ENCODE measurements around the gene CCDC51. TPM values are rescaled to one million over a fixed set of nuclear protein-coding genes. Genes with fewer than 3 reads are reported as not detected.

The CCDC51 gene
- total RNA-seq, 4 donors from 2014 or later: 2.6 to 11.1 (median 7.8) TPM

- DNase-seq: no peak
- Histone ChIP-seq H3K4me1 (no peaks in the 10 kb centered on the region), H3K9me3 (no peaks in the 10 kb centered on the region), H3K27ac (no peak overlapping the region), H3K4me3 (no peak overlapping the region), H3K36me3 (no peaks in the 10 kb centered on the region), H3K27me3 (peaks cover 0 to 3% of the 10 kb centered on the region in 2 donors)
- TF ChIP-seq CTCF (IDR thresholded peaks at IDR 0.05) (no peak), POLR2A (IDR thresholded peaks at IDR 0.05) (no peak)
- intact Hi-C loops (cut with DNase I; ENCODE audit: low total_unique reads): no loop called here
Observed at GRCh38 chr3:48394391-48394790, 45.5 kb downstream of the CCDC51 start.

DNA sequence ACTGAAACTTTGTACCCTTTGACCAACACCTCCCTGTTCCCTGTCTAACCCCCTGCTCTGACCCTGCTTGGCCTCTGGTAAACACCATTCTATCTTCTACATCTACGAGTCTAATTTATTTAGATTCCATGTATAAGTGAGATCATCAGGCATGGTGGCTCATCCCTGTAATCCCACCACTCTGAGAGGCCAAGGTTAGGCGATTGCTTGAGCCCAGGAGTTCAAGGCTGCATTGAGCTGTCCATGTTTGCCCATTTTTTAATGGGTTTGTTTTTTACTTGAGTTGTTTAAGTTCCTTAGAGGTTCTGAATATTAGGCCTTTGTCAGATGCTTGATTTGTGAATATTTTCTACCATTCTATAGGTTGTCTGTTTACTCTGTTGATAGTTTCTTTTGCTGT lies 51.0 kb downstream of the CCDC51 start:
- Histone ChIP-seq H3K4me1 (no peaks in the 10 kb centered on the region), H3K27me3 (no peaks in the 10 kb centered on the region), H3K36me3 (no peaks in the 10 kb centered on the region), H3K4me3 (no peak overlapping the region), H3K27ac (no peak overlapping the region), H3K9me3 (no peaks in the 10 kb centered on the region)
- intact Hi-C loops (cut with DNase I; ENCODE audit: low total_unique reads): no loop called here
- no peak for TF ChIP-seq POLR2A (IDR thresholded peaks at IDR 0.05)
- TF ChIP-seq CTCF (IDR thresholded peaks at IDR 0.05): no peak
- no peak for DNase-seq

GRCh38 chr3:48387634-48388033 lies 52.3 kb downstream of the CCDC51 start:
- H3K4me3 ChIP-seq: no peak overlapping the region
- no peaks in the 10 kb centered on the region for H3K27me3 ChIP-seq
- intact Hi-C loops (cut with DNase I; ENCODE audit: low total_unique reads): no loop called here
- no peak overlapping the region for H3K27ac ChIP-seq
- no peak for DNase-seq
- TF ChIP-seq POLR2A (IDR thresholded peaks at IDR 0.05): no peak
- TF ChIP-seq CTCF (IDR thresholded peaks at IDR 0.05): no peak
- no peaks in the 10 kb centered on the region for H3K36me3 ChIP-seq
- no peaks in the 10 kb centered on the region for H3K9me3 ChIP-seq
- H3K4me1 ChIP-seq: no peaks in the 10 kb centered on the region

Other genes starting within 250 kb of the CCDC51 start
- 1 to 10 TPM in 1 of 4 donors, not detected in 3; 3.1 TPM for gene CAMP, start 216.6 kb downstream of the CCDC51 start, total RNA-seq
- gene ZNF589, start 199.0 kb downstream of the CCDC51 start, total RNA-seq: 10 to 100 TPM in 2 of 4 donors, 1 to 10 TPM in 2; 1.8 to 19.3 (median 10.9) TPM
- gene NME6, start 138.8 kb downstream of the CCDC51 start, total RNA-seq: 10 to 100 TPM; 14.3 to 30.8 (median 26.2) TPM
- gene SPINK8, start 106.5 kb downstream of the CCDC51 start, total RNA-seq: not detected
- under 1 TPM in 2 of 4 donors, not detected in 2; 0.37 to 0.55 TPM for gene FBXW12, start 67.9 kb downstream of the CCDC51 start, total RNA-seq
- gene PLXNB1, start 10.0 kb downstream of the CCDC51 start, total RNA-seq: 100 to 1,000 TPM in 1 of 4 donors, 10 to 100 TPM in 3; 23.5 to 133 (median 60.9) TPM
- 100 to 1,000 TPM in 3 of 4 donors, 10 to 100 TPM in 1; 94.8 to 195 (median 141) TPM for gene TMA7, start 138 bp upstream of the CCDC51 start, total RNA-seq
- gene ATRIP, start 6.6 kb upstream of the CCDC51 start, total RNA-seq: 10 to 100 TPM in 1 of 4 donors, 1 to 10 TPM in 3; 5.3 to 11.5 (median 7.5) TPM
- 100 to 1,000 TPM in 1 of 4 donors, 10 to 100 TPM in 3; 52.4 to 210 (median 72.8) TPM for gene SHISA5, start 64.1 kb upstream of the CCDC51 start, total RNA-seq
- gene PFKFB4, start 116.7 kb upstream of the CCDC51 start, total RNA-seq: 10 to 100 TPM in 2 of 4 donors, 1 to 10 TPM in 2; 3.2 to 11.5 (median 10.1) TPM
- under 1 TPM in 1 of 4 donors, not detected in 3; 0.49 TPM for gene UCN2, start 123.7 kb upstream of the CCDC51 start, total RNA-seq
- gene COL7A1, start 155.2 kb upstream of the CCDC51 start, total RNA-seq: 10 to 100 TPM in 3 of 4 donors, under 1 TPM in 1; 0.88 to 21.6 (median 19.1) TPM
- 100 to 1,000 TPM in 3 of 4 donors, 10 to 100 TPM in 1; 54.4 to 409 (median 155) TPM for gene UQCRC1, start 169.5 kb upstream of the CCDC51 start, total RNA-seq
- gene TMEM89, start 181.7 kb upstream of the CCDC51 start, total RNA-seq: not detected
- gene SLC26A6, start 195.3 kb upstream of the CCDC51 start, total RNA-seq: 10 to 100 TPM in 3 of 4 donors, under 1 TPM in 1; 0.59 to 98.1 (median 15.2) TPM
- 1 to 10 TPM in 2 of 4 donors, under 1 TPM in 1, not detected in 1; under 0.01 to 3.4 (median 1.3) TPM for gene CELSR3, start 222.8 kb upstream of the CCDC51 start, total RNA-seq
- gene NCKIPSD, start 245.8 kb upstream of the CCDC51 start, total RNA-seq: 10 to 100 TPM; 11.0 to 48.9 (median 25.6) TPM

Data from uterus (tissue), 4 donors.